Neural progenitor cell (in vitro differentiated cells): ENCODE data around the gene CDH13.

Experiments
- EZH2 ChIP-seq: fragments of 200-600 bp; sonication (generic); IDR thresholded peaks from 2 replicates; pipeline ENCODE4 v1.6.1; 2017; ENCODE audit warnings: antibody characterized with exemption, mild to moderate bottlenecking, moderate library complexity
- TF ChIP-seq, protein P1 (sequence below): fragments of 200-600 bp; sonication (generic); IDR thresholded peaks from 2 replicates; pipeline ENCODE4 v1.5.1; 2017; ENCODE audit warnings: antibody characterized with exemption, mild to moderate bottlenecking

GRCh38 chr16:83437036-83437435 lies 810.3 kb downstream of the CDH13 start:
- TF ChIP-seq, protein P1, sequence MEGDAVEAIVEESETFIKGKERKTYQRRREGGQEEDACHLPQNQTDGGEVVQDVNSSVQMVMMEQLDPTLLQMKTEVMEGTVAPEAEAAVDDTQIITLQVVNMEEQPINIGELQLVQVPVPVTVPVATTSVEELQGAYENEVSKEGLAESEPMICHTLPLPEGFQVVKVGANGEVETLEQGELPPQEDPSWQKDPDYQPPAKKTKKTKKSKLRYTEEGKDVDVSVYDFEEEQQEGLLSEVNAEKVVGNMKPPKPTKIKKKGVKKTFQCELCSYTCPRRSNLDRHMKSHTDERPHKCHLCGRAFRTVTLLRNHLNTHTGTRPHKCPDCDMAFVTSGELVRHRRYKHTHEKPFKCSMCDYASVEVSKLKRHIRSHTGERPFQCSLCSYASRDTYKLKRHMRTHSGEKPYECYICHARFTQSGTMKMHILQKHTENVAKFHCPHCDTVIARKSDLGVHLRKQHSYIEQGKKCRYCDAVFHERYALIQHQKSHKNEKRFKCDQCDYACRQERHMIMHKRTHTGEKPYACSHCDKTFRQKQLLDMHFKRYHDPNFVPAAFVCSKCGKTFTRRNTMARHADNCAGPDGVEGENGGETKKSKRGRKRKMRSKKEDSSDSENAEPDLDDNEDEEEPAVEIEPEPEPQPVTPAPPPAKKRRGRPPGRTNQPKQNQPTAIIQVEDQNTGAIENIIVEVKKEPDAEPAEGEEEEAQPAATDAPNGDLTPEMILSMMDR = no peak
- TF ChIP-seq EZH2 = no peak
